ENCODE data around the gene ADAR.
A peak's percentile ranks its signal among the peaks of the same experiment; 100 is the strongest.
"Not testable (repeated sequence)": the region's sequence is repeated elsewhere in the genome, so short reads cannot be mapped to it uniquely, and the experiment has no call there.

Gene ADAR, protein sequence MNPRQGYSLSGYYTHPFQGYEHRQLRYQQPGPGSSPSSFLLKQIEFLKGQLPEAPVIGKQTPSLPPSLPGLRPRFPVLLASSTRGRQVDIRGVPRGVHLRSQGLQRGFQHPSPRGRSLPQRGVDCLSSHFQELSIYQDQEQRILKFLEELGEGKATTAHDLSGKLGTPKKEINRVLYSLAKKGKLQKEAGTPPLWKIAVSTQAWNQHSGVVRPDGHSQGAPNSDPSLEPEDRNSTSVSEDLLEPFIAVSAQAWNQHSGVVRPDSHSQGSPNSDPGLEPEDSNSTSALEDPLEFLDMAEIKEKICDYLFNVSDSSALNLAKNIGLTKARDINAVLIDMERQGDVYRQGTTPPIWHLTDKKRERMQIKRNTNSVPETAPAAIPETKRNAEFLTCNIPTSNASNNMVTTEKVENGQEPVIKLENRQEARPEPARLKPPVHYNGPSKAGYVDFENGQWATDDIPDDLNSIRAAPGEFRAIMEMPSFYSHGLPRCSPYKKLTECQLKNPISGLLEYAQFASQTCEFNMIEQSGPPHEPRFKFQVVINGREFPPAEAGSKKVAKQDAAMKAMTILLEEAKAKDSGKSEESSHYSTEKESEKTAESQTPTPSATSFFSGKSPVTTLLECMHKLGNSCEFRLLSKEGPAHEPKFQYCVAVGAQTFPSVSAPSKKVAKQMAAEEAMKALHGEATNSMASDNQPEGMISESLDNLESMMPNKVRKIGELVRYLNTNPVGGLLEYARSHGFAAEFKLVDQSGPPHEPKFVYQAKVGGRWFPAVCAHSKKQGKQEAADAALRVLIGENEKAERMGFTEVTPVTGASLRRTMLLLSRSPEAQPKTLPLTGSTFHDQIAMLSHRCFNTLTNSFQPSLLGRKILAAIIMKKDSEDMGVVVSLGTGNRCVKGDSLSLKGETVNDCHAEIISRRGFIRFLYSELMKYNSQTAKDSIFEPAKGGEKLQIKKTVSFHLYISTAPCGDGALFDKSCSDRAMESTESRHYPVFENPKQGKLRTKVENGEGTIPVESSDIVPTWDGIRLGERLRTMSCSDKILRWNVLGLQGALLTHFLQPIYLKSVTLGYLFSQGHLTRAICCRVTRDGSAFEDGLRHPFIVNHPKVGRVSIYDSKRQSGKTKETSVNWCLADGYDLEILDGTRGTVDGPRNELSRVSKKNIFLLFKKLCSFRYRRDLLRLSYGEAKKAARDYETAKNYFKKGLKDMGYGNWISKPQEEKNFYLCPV

DNA sequence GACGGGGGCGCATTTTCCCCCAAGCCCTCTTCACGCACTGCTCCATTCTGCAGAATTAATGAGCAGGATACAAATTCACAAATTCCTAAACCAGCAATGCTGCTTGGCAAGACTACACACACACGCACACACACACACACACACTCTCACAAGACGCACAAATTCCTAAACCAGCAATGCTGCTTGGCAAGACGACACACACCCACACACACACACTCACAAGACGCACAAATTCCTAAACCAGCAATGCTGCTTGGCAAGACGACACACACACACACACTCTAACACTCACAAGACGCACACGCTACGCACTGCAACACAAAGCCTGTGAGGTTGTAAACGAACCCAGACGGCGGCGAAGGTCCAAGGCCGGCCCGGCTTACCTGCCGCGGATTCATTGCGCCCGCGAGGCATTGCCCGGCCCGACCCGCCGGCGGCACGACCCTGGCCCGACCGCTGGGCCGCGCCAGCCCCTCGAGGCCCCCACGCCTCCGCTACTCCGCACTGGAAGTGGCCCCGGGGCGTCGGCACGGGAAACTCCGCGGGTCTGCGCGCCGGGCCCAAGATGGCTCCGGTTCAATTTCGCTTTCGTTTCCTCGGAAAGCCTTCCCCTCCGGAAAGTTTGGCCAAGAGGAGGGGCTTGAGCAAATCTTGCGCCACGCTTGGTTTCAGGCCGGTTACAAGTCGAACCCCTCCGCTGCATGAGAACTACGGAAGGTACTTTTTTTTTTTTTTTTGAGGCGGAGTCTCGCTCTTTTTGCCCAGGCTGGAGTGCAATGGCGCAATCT is at the start of gene ADAR:
Gene ADAR, minus strand, starts transcription at position 578 of the 788 bp plus-strand sequence. Its CDS starts 180 bp downstream, at position 398.
- DNase-seq = peak; percentile 96

DNA sequence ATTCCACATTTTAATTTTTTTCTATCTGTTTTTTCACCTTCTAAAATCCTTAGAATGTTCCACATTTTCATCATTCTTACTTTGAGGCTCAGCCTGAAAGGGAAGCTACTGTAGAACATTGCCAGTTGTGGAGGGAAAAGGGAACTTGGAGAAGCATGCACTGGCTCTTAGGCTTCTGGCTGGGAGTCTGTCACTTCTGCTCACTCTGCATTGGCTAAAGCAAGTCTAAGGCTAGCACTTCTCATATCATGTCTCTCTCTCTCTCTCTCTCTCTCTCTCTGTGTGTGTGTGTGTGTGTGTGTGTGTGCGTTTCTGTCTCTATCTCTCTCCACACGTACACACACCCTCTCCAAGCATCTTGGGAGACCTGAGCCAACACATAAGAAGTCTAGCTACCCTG is 49.6 kb upstream of the ADAR start:
- DNase-seq = no peak

DNA sequence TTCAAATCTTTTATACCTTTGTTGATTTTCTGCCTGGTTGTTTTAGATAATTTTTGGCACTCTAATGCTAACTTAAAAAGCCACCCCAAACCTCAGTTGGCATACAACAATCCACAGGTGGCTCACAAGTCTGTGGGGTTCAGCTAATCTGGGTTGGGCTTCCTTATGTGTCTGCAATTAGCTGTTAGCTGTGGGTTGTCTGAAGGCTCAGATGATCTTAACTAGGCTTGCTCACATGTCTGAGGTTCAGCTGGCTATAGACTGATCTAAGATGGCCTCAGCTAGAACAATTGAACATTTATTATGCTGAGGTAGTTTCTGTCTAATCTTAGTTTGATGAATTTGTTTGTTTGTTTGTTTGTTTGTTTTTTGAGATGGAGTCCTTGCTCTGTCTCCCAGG is 44.9 kb upstream of the ADAR start:
- no peak for DNase-seq

DNA sequence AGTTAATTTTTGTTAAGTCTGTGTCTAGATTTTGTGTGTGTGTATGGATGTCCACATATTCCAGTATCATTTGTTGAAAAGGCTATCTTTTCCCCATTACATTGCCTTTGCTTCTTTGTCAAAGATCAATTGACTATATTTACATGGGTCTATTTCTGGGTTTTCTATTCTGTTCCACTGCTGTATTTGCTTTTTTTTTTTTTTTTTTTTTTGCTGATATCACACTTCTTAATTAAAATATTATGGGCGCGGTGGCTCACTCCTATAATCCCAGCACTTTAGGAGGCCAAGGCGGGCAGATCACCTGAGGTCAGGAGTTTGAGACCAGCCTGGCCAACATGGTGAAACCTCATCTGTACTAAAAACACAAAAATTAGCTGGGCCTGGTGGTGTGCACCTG is 36.7 kb upstream of the ADAR start:
- DNase-seq = not testable (repeated sequence)

DNA sequence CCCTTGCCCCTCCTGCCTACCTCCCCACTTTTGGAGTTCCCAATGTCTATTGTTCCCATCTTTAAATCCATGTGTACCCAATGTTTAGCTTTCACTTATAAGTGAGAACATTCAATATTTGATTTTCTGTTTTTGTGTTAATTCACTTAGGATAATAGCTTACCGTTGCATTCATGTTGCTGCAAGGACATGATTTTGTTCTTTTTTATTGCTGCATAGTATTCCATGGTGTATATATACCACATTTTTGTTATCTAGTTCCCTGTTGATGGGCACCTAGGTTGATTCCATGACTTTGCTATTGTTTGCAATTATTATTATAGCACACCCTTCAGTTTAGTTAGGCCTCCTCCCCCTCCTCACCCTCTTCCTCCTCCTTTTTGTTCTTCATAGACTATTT is 33.5 kb upstream of the ADAR start:
- no peak for DNase-seq

DNA sequence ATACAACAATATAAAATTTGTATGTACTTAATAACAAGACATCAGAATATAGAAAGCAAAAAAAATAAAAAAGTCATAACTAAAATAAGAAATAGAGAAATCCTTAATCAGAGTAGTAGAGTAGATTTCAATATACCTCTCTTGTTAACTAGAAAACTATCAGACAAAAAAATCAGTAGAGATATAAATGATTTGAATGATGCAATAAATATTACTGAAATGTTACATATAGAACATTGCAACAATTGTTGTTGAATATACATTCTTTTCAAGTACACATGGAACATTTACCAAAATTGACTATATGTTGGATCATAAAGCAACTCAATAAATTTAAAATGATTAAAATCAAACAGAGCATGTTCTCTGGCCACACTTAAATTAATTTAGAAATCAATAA is 31.9 kb upstream of the ADAR start:
- DNase-seq = no peak

DNA sequence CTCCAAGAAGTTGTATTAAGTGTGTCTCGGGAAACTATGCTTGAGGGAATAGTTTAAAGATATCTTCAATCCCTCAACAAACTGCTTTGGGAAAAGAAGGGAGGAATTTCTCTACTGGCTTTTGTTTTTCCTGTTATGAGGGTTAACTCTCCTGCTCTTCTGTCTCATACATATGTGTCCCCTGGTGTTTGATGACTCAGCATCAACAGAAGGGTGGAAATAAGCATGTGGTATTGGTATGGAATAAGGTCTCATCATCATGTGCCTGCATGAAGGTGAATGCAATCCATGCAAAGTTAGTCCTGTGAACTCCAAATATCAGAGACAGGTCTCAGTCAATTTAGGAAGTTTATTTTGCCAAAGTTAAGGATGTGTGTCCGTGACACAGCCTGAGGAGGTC is 27.2 kb upstream of the ADAR start:
- no peak for DNase-seq

DNA sequence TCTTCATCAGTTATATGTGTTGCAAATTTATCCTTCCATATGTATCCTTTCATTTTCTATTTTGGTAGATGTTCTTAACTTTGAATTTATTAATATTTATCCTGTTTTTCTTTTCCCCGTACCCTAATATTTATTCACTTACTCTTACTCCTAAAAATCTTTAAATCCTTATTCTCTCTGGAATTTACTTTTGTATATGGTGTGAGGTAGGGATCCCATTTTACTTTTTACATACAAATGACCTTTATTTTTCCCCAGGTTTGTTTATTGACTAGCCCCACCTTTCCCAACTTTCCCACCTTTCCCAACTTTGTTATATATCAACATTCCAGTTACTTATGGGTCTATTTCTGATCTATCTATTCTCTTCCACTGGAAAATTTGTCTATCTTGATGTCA is 21.7 kb upstream of the ADAR start:
- DNase-seq = no peak

DNA sequence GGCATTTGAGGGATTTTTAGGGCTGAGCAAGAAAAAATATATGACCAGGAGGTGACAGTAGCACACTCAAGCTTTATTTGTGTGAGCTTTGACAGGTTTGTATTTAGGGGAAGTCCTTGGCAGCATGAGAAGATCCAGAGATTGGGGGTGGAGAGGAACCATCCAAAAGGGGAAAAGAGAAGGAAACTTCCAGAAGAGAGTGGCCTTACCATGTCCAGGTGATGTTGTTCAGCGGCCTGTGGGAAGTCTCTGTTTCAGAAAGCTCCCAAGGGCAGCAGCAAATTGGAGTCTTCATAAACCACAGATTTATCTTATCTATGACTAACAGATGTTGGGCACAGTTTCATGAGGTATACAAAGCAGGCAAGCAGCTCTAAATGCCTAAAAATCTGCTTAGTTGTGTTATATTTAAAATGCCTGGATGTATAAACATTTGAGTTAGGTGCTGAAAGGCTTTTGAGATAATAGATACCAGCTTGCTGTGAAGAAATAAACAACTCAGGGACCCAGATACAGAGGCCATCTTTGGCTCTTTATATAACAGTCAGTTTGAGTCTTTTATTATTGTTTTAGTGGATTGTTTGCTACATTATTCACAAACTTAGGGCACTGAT is 21.2 kb upstream of the ADAR start:
- no peak for DNase-seq

DNA sequence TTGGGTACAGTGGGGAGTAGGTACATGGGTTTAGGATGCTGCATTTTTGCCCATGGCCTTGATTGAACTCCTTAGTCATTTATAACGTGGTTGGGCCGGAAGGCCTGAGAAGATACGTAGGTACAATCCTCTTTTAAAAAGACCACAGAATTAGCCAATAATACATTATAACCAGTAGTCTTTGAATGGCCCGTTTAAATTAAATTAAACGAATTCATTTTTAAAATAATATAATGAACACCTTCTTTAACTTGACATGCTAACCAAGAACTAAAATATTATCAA is 20.1 kb upstream of the ADAR start:
- DNase-seq = no peak

DNA sequence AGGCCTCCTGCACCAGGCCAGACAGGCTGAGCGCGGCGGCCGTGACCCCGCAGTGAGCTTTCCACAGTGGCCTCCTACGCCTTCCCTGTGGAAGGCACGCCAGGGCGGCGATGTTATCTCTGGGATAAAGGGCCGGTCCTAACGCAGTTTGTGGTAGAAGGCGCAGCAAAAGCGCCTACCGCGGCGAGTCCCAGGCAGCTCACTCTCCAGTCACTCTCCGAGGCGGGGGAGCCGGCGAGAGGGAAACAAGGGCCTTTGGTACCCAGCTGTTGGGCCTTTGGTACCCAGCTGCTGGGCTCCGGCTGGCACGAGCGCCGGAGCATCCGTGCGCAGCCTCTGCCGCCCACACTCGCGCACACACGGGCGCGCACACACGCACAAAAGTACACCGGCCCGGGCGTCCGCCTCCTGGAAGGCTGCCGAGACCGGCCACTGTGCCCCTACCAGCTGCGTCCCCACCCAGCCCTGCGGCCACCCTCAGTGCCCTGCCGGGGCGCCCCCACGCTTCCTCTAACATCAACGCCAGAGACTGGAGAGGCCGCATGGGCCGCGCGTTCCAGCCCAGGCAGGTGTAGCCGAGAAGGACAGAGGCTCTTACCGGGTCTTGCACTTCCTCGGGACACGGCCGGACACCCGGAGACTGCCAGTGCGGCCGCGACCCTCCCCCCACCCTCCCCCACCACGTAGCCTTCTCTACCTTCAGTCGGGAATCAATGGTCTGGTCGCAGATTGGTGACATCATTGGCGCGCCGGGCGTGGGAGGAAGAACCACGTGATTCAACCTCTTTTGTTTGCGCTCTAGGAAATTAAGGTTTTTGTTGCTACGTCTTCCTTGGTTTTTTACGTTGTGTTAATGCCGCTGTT is 19.5 kb upstream of the ADAR start:
- DNase-seq = peak; percentile 92

DNA sequence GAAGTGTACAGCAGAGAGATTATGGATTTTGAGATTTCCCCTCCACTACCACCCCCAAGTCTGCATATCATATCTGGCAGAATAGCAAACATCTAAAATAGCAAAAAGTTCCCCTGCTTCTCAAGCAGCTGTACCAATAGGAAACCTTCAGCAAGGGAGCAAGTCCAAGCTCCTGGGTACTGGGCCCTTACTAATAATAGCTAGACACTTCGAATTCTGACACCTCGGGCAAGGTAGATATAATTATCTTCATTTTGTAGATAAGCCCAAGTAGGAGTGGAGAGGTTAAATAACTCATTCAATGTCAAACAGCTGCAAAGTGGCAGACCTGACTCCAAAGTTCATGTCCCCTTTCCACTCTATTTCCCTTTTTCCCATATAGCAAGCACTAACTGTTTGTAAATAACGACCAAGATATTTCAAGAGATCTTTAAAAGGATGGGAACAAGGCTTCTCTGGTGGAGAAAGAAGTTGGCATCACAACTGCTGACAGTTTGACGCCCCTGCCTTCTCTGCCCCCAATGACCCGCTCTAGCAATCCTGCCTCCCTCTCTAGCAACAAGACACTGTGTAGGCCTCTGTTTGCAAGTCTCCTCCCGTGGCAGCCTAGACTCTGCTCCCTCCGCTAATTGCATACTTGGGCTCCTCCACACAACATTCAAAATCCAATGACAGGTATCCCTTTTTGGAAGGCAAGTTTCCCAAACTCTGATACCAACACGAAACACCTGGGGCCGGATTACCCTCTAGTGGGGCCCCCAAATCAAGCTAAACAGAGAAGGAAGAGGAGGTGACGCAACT is 18.7 kb upstream of the ADAR start:
- peak; percentile 45 for DNase-seq

DNA sequence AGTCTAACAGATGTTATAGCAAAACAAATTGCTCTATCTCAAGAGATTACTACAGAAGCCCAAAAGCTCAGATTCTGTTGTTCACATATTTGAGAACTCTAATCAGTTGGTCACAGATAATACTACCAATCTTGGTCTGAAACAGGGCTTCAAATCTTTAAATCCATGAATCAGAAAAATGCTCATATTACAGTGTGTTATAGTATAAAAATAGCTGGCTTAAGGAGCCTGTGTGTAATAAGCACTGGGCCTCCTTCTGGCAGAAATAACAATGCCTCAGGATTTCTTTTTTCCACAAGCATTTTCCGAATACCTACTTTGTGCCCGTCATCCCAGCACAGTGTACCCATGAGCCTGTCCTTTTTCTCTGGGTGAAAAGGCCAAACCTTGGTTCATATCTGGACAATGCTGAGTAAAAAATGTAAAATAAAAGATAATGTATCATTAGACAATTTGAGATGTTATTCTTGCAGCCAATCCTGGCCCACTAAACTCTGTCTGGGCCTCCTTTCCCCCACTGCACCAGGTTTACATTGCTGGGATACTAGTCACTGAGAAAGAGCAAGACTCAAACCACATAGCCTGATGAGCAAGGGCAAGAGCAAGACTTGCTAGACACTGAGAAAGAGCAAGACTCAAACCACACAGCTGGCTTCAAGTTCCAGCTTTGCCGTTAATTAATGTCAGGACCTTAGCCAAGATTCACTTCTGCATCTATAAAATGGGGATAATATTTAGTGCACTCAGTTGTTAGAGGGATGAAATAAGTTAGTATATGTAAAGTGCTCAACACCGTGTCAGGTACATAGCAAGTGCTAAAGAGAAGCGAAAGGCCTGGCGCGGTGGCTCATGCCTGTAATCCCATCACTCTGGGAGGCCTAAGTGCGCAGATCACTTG is 17.0 kb upstream of the ADAR start:
- no peak for DNase-seq

DNA sequence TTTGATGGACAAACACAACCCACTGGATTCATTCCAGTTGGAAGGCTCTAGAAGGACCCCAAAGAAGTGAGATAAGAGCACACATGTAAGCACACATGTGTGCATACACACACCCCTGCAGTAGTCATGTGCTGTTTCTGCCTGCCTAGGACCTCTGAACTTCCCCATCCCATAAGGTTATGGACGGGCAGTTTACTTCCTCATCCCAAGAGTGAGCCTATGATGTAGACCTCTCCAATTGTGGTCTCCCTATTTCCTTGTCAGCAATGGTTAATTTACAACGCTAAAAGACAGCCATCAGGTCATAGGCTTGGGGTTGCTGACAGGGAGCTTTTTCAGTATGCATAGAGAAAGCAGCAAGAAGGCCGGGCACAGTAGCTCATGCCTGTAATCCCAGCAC is 15.4 kb upstream of the ADAR start:
- DNase-seq = no peak

DNA sequence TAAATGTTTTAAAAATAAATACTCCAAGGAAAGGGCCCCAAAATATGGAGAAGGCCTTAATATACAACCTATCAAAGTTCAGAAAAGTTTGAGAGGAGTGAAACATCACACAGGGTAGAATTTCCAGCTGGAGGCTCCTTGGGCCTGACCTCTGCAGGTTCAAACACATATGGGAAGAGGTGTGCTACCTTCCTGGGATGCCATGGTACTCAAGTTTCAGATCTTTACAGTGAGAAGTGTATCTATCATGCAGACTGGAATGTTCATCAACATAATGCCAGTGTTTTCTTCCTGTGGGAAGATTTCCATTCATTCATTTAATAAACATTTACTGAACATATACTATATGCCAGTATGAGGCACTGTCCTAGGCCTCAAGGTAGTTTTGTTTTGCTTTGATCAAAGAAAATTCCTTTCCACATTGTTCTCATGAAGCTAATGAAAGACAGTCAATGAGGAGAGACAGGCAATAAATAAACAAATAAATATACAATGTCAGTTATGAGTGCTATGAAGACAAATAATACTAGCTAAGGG is 14.6 kb upstream of the ADAR start:
- no peak for DNase-seq

DNA sequence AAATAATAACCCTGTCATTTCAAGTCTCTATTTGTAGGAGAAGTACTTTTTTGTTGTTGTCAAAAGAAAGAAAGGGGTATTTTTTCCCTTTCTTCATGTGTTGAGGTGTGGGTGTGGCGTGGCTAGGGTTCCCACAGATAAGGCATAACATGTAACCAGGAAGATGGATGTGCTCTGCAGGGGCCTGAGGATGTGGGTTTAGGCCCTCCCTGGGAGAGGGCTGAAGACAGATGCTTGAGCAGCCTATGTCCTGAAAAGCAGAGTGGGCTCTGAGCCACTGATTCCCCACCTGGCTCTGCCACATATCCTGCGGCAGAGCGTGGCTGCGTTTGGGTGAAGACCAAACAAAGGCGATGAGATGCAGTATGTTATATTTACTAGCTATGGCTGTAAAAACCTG is 13.9 kb upstream of the ADAR start:
- DNase-seq = no peak

DNA sequence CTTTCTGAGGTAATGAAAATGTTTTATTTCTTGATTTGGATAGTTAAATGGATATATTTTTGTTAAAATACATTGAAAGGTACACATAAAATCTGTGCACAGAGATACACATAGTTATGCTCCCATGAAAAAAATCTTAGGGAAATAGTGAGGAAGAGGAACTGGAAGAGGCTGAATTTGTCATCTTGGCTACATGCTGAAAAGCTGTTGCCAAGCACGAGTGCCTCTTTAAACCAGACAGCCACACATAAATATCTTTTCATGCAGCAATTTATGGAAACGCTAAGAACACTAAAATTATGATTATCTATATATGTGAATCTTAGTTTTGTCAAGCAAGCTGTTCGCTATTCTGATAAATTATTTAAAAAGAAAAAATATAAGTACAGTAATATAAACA is 12.8 kb upstream of the ADAR start:
- no peak for DNase-seq

DNA sequence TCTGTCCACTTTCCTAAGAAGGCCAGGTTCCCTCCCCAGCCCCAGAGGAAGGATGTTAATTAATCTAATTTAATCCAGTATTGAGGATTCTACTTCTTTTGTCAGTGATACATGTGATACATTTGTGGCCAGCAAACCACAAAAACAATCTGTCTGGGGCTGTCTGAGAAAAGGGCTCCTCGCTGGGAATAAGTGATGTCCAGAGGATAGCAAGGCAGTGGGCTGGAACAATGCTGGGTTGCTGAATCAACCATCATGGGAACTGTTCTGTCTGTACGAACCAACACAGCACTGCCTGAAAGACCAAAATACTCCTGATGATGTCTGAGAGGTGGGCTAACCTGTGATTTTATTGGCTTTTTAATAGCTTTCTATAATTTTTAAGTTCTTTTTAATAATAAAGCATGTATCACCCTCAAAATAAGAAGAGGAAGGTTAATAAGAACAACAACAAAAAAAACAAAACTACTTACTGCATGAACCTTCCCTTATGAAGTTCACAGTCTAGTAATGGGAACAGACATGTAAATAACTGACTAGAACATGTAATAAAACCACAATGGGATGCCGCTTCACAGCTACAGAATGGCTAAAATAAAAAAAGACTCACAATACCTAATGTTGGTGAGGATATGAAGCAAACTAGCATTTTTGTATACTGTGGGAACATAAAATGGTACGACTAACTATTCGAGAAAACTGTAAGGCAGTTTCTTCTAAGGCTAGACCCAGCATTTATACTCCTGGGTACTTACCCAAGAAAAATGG is 11.4 kb upstream of the ADAR start:
- DNase-seq = no peak
